ENCODE data around the gene MDN1.

GRCh38 chr6:89840538-89840937, 20.9 kb upstream of the MDN1 start:
- TF ChIP-seq GATA3 (IDR thresholded peaks at IDR 0.05; ENCODE audit: low read depth, low read length): no peak
- no peak for TF ChIP-seq GATA2 (IDR thresholded peaks at IDR 0.05; ENCODE audit: low read depth, low read length)

Measured in SH-SY5Y (cell line).